GM23338 (cell line): Measurements from ENCODE around the gene TNK2. TPM values are rescaled to one million over a fixed set of nuclear protein-coding genes. Genes with fewer than 3 reads are reported as not detected.
A peak's percentile ranks its signal among the peaks of the same experiment; 100 is the strongest.

Experiments
- ATAC-seq: fragments of 200-7000 bp; cut with Tn5 transposase; 3 replicates; pipeline ENCODE4 v1.9.1; 2020
- DNase-seq: peaks from one replicate; pipeline ENCODE4 v3.0.0-alpha.2; 2015; ENCODE audit warnings: low spot score
- H2AFZ ChIP-seq: fragments of 200-600 bp; sonication (generic); 2 replicates; pipeline ENCODE4 v1.8.0; 2016; ENCODE audit warnings: antibody characterized with exemption, mild to moderate bottlenecking, moderate library complexity
- H3F3A ChIP-seq: fragments of 200-600 bp; sonication (generic); replicated peaks from 2 replicates; pipeline ENCODE4 v1.8.0; 2017; ENCODE audit warnings: antibody characterized with exemption, mixed run types, low read depth
- H3K27ac ChIP-seq: fragments of 200-600 bp; sonication (generic); 2 replicates; pipeline ENCODE4 v1.6.1; 2016; ENCODE audit warnings: low read depth
- H3K27me3 ChIP-seq: fragments of 200-600 bp; sonication (generic); 2 replicates; pipeline ENCODE4 v1.8.0; 2016; ENCODE audit warnings: mild to moderate bottlenecking, mixed run types, moderate library complexity; ENCODE audit not compliant: insufficient read depth
- H3K36me3 ChIP-seq: fragments of 200-600 bp; sonication (generic); 2 replicates; pipeline ENCODE4 v1.8.0; 2016; ENCODE audit warnings: mild to moderate bottlenecking; ENCODE audit not compliant: insufficient read depth
- H3K4me1 ChIP-seq: fragments of 200-600 bp; sonication (generic); 2 replicates; pipeline ENCODE4 v1.8.0; 2016; ENCODE audit warnings: mild to moderate bottlenecking, moderate library complexity; ENCODE audit not compliant: insufficient read depth
- H3K4me2 ChIP-seq: fragments of 200-600 bp; sonication (generic); 2 replicates; pipeline ENCODE4 v1.7.1; 2017; ENCODE audit warnings: mixed run types
- H3K4me3 ChIP-seq: fragments of 200-600 bp; sonication (generic); 2 replicates; pipeline ENCODE4 v1.6.1; 2016; ENCODE audit warnings: mixed run types
- H3K79me2 ChIP-seq: fragments of 200-600 bp; sonication (generic); replicated peaks from 2 replicates; pipeline ENCODE4 v1.8.0; 2017; ENCODE audit warnings: mild to moderate bottlenecking; ENCODE audit not compliant: insufficient read depth
- H3K9me2 ChIP-seq: fragments of 200-600 bp; sonication (generic); 2 replicates; pipeline ENCODE4 v1.8.0; 2017; ENCODE audit not compliant: insufficient read depth
- H4K20me1 ChIP-seq: fragments of 200-600 bp; sonication (generic); replicated peaks from 2 replicates; pipeline ENCODE4 v1.8.0; 2017; ENCODE audit warnings: mild to moderate bottlenecking; ENCODE audit not compliant: insufficient read depth
- H3K27ac Mint-ChIP-seq: 2 replicates; pipeline ENCODE4 v1.8.0; 2020; ENCODE audit warnings: inconsistent platforms, mild to moderate bottlenecking, moderate library complexity, mixed read lengths
- H3K27me3 Mint-ChIP-seq: 3 replicates; pipeline ENCODE4 v1.8.0; 2022; ENCODE audit warnings: low read depth, mild to moderate bottlenecking, moderate library complexity, mixed read lengths, inconsistent platforms; ENCODE audit not compliant: insufficient read depth, poor library complexity
- H3K36me3 Mint-ChIP-seq: 3 replicates; pipeline ENCODE4 v1.8.0; 2021; ENCODE audit warnings: low read depth, mild to moderate bottlenecking, inconsistent platforms, moderate library complexity, mixed read lengths
- H3K4me1 Mint-ChIP-seq: 3 replicates; pipeline ENCODE4 v1.8.0; 2020; ENCODE audit warnings: mild to moderate bottlenecking, inconsistent platforms, mixed read lengths
- H3K4me3 Mint-ChIP-seq: 3 replicates; pipeline ENCODE4 v1.8.0; 2021; ENCODE audit warnings: moderate library complexity, mild to moderate bottlenecking, inconsistent platforms, mixed read lengths
- H3K9me3 Mint-ChIP-seq: 3 replicates; pipeline ENCODE4 v1.8.0; 2020; ENCODE audit warnings: moderate library complexity, mild to moderate bottlenecking, inconsistent platforms, mixed read lengths
- CREB1 ChIP-seq: fragments of 250-450 bp; sonication (Bioruptor Pico); IDR thresholded peaks from 2 replicates; pipeline ENCODE4 v1.5.0; 2020; ENCODE audit warnings: low read depth, mild to moderate bottlenecking, moderate library complexity
- ETS1 ChIP-seq: IDR thresholded peaks from 2 replicates; pipeline ENCODE4 v1.6.1; 2016; ENCODE audit warnings: antibody characterized with exemption
- EZH2 ChIP-seq: fragments of 200-600 bp; sonication (generic); IDR thresholded peaks from one replicate; pipeline ENCODE4 v1.8.0; 2017; ENCODE audit warnings: antibody characterized with exemption, mild to moderate bottlenecking, low read depth; ENCODE audit not compliant: unreplicated experiment
- EZH2phosphoT487 ChIP-seq: fragments of 200-600 bp; sonication (generic); IDR thresholded peaks from one replicate; pipeline ENCODE4 v1.8.1; 2018; ENCODE audit warnings: antibody characterized with exemption; ENCODE audit not compliant: unreplicated experiment
- NANOG ChIP-seq: IDR thresholded peaks from 2 replicates; pipeline ENCODE4 v1.6.1; 2016; ENCODE audit warnings: antibody characterized with exemption, borderline replicate concordance
- POLR2AphosphoS5 ChIP-seq: IDR thresholded peaks from 2 replicates; pipeline ENCODE4 v1.6.1; 2016; ENCODE audit warnings: antibody characterized with exemption, low read depth
- STAT1 ChIP-seq: IDR thresholded peaks from one replicate; pipeline ENCODE4 v1.6.1; 2016; ENCODE audit warnings: antibody characterized with exemption; ENCODE audit not compliant: unreplicated experiment
- ZNF114 ChIP-seq: fragments of 250-450 bp; sonication (Bioruptor Pico); IDR thresholded peaks from 2 replicates; pipeline ENCODE4 v1.5.0; 2020; ENCODE audit warnings: mild to moderate bottlenecking, moderate library complexity
- polyA plus RNA-seq: library from polyadenylated mRNA; unstranded; fragments of >200 nt; fragmentation: Nextera tagmentation; extraction: Ambion mirVana; gene quantifications from 2 replicates; pipeline ENCODE4 v1.2.1, GENCODE V29; 2016
- total RNA-seq: library from RNA; depleted of rRNA; stranded (reverse); fragments of >200 nt; shearing (Covaris generic); gene quantifications from 2 replicates; pipeline ENCODE4 v1.2.3, GENCODE V29; 2014
- TF ChIP-seq, protein P1 (sequence below), 2 experiments: fragments of 200-600 bp in 1 of 2; sonication (generic) in 1 of 2; conservative IDR thresholded peaks; 2 replicates each; pipeline versions ENCODE4 v1.5.1 to v1.6.1; 2016 to 2017; ENCODE audit warnings: antibody characterized with exemption in 2 of 2, low read depth in 2 of 2, mild to moderate bottlenecking in 2 of 2, moderate library complexity in 1 of 2
- TF ChIP-seq, protein P2 (sequence below): fragments of 250-450 bp; sonication (Bioruptor Pico); IDR thresholded peaks from 2 replicates; pipeline ENCODE4 v1.5.0; 2020; ENCODE audit warnings: mild to moderate bottlenecking, moderate library complexity
- TF ChIP-seq, protein P3 (sequence below): IDR thresholded peaks from one replicate; pipeline ENCODE4 v1.6.1; 2018; ENCODE audit warnings: antibody characterized with exemption; ENCODE audit not compliant: unreplicated experiment

TNK2 gene
- total and polyA plus RNA-seq, 2 experiments from 2014 or later: 10.0 to 22.5 TPM

- TF ChIP-seq EZH2: no peak
- no peak for TF ChIP-seq EZH2phosphoT487
- TF ChIP-seq POLR2AphosphoS5: no peak
Measured at GRCh38 chr3:195820186-195820585, 88.2 kb downstream of the TNK2 start (continued).

- peaks cover 3% of the 10 kb centered on the region; the same call in 2 of the 3 replicates for H3K4me1 Mint-ChIP-seq
- no peak for TF ChIP-seq STAT1
- TF ChIP-seq, protein P1, sequence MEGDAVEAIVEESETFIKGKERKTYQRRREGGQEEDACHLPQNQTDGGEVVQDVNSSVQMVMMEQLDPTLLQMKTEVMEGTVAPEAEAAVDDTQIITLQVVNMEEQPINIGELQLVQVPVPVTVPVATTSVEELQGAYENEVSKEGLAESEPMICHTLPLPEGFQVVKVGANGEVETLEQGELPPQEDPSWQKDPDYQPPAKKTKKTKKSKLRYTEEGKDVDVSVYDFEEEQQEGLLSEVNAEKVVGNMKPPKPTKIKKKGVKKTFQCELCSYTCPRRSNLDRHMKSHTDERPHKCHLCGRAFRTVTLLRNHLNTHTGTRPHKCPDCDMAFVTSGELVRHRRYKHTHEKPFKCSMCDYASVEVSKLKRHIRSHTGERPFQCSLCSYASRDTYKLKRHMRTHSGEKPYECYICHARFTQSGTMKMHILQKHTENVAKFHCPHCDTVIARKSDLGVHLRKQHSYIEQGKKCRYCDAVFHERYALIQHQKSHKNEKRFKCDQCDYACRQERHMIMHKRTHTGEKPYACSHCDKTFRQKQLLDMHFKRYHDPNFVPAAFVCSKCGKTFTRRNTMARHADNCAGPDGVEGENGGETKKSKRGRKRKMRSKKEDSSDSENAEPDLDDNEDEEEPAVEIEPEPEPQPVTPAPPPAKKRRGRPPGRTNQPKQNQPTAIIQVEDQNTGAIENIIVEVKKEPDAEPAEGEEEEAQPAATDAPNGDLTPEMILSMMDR (conservative IDR thresholded peaks at IDR 0.05; ENCODE audit: low read depth in 2 of 2): no peak
- TF ChIP-seq, protein P2, sequence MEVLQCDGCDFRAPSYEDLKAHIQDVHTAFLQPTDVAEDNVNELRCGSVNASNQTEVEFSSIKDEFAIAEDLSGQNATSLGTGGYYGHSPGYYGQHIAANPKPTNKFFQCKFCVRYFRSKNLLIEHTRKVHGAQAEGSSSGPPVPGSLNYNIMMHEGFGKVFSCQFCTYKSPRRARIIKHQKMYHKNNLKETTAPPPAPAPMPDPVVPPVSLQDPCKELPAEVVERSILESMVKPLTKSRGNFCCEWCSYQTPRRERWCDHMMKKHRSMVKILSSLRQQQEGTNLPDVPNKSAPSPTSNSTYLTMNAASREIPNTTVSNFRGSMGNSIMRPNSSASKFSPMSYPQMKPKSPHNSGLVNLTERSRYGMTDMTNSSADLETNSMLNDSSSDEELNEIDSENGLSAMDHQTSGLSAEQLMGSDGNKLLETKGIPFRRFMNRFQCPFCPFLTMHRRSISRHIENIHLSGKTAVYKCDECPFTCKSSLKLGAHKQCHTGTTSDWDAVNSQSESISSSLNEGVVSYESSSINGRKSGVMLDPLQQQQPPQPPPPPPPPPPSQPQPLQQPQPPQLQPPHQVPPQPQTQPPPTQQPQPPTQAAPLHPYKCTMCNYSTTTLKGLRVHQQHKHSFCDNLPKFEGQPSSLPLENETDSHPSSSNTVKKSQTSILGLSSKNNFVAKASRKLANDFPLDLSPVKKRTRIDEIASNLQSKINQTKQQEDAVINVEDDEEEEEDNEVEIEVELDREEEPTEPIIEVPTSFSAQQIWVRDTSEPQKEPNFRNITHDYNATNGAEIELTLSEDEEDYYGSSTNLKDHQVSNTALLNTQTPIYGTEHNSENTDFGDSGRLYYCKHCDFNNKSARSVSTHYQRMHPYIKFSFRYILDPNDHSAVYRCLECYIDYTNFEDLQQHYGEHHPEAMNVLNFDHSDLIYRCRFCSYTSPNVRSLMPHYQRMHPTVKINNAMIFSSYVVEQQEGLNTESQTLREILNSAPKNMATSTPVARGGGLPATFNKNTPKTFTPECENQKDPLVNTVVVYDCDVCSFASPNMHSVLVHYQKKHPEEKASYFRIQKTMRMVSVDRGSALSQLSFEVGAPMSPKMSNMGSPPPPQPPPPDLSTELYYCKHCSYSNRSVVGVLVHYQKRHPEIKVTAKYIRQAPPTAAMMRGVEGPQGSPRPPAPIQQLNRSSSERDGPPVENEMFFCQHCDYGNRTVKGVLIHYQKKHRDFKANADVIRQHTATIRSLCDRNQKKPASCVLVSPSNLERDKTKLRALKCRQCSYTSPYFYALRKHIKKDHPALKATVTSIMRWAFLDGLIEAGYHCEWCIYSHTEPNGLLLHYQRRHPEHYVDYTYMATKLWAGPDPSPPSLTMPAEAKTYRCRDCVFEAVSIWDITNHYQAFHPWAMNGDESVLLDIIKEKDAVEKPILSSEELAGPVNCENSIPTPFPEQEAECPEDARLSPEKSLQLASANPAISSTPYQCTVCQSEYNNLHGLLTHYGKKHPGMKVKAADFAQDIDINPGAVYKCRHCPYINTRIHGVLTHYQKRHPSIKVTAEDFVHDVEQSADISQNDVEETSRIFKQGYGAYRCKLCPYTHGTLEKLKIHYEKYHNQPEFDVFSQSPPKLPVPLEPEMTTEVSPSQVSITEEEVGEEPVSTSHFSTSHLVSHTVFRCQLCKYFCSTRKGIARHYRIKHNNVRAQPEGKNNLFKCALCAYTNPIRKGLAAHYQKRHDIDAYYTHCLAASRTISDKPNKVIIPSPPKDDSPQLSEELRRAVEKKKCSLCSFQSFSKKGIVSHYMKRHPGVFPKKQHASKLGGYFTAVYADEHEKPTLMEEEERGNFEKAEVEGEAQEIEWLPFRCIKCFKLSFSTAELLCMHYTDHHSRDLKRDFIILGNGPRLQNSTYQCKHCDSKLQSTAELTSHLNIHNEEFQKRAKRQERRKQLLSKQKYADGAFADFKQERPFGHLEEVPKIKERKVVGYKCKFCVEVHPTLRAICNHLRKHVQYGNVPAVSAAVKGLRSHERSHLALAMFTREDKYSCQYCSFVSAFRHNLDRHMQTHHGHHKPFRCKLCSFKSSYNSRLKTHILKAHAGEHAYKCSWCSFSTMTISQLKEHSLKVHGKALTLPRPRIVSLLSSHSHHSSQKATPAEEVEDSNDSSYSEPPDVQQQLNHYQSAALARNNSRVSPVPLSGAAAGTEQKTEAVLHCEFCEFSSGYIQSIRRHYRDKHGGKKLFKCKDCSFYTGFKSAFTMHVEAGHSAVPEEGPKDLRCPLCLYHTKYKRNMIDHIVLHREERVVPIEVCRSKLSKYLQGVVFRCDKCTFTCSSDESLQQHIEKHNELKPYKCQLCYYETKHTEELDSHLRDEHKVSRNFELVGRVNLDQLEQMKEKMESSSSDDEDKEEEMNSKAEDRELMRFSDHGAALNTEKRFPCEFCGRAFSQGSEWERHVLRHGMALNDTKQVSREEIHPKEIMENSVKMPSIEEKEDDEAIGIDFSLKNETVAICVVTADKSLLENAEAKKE (CRISPR knock-in tag): no peak
- TF ChIP-seq, protein P3, sequence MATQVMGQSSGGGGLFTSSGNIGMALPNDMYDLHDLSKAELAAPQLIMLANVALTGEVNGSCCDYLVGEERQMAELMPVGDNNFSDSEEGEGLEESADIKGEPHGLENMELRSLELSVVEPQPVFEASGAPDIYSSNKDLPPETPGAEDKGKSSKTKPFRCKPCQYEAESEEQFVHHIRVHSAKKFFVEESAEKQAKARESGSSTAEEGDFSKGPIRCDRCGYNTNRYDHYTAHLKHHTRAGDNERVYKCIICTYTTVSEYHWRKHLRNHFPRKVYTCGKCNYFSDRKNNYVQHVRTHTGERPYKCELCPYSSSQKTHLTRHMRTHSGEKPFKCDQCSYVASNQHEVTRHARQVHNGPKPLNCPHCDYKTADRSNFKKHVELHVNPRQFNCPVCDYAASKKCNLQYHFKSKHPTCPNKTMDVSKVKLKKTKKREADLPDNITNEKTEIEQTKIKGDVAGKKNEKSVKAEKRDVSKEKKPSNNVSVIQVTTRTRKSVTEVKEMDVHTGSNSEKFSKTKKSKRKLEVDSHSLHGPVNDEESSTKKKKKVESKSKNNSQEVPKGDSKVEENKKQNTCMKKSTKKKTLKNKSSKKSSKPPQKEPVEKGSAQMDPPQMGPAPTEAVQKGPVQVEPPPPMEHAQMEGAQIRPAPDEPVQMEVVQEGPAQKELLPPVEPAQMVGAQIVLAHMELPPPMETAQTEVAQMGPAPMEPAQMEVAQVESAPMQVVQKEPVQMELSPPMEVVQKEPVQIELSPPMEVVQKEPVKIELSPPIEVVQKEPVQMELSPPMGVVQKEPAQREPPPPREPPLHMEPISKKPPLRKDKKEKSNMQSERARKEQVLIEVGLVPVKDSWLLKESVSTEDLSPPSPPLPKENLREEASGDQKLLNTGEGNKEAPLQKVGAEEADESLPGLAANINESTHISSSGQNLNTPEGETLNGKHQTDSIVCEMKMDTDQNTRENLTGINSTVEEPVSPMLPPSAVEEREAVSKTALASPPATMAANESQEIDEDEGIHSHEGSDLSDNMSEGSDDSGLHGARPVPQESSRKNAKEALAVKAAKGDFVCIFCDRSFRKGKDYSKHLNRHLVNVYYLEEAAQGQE: no peak
- TF ChIP-seq CREB1 (CRISPR knock-in tag): no peak
- TF ChIP-seq ETS1: no peak
- no peak for TF ChIP-seq NANOG
- TF ChIP-seq ZNF114 (CRISPR knock-in tag): no peak
- no peaks in the 10 kb centered on the region for H3K27me3 ChIP-seq
- no peak overlapping the region for H3K4me3 Mint-ChIP-seq
- no peaks in the 10 kb centered on the region for H4K20me1 ChIP-seq
- ATAC-seq (no peak), DNase-seq (no peak)
- H3K9me2 ChIP-seq: no peaks in the 10 kb centered on the region
- H2AFZ ChIP-seq: peak overlapping the region; percentile 23; the same call in 1 of the 2 replicates
- no peaks in the 10 kb centered on the region for H3K36me3 Mint-ChIP-seq
- no peaks in the 10 kb centered on the region for H3K36me3 ChIP-seq
- no peaks in the 10 kb centered on the region for H3K4me1 ChIP-seq
- no peaks in the 10 kb centered on the region for H3F3A ChIP-seq
- H3K27ac Mint-ChIP-seq: no peak overlapping the region
- H3K79me2 ChIP-seq: no peaks in the 10 kb centered on the region
- no peak overlapping the region for H3K4me3 ChIP-seq
- no peak overlapping the region for H3K27ac ChIP-seq
- H3K27me3 Mint-ChIP-seq: peaks cover 9% of the 10 kb centered on the region
- no peaks in the 10 kb centered on the region for H3K9me3 Mint-ChIP-seq
- H3K4me2 ChIP-seq: no peak overlapping the region
Measured at GRCh38 chr3:195818301-195818700, 90.0 kb downstream of the TNK2 start.
